GM19328 (cell line): ENCODE measurements around the gene GPR42.
"Not testable (repeated sequence)": the region's sequence is repeated elsewhere in the genome, so short reads cannot be mapped to it uniquely, and the experiment has no call there.

ENCODE experiments used
- ATAC-seq: cut with Tn5 transposase; IDR thresholded peaks from one replicate; pipeline ENCODE4 v1.9.1; 2021; ENCODE audit warnings: mild to moderate bottlenecking, moderate library complexity; ENCODE audit not compliant: unreplicated experiment

Gene GPR42

GRCh38 chr19:35346193-35347052, 24.4 kb upstream of the GPR42 start:
- no peak for ATAC-seq

DNA sequence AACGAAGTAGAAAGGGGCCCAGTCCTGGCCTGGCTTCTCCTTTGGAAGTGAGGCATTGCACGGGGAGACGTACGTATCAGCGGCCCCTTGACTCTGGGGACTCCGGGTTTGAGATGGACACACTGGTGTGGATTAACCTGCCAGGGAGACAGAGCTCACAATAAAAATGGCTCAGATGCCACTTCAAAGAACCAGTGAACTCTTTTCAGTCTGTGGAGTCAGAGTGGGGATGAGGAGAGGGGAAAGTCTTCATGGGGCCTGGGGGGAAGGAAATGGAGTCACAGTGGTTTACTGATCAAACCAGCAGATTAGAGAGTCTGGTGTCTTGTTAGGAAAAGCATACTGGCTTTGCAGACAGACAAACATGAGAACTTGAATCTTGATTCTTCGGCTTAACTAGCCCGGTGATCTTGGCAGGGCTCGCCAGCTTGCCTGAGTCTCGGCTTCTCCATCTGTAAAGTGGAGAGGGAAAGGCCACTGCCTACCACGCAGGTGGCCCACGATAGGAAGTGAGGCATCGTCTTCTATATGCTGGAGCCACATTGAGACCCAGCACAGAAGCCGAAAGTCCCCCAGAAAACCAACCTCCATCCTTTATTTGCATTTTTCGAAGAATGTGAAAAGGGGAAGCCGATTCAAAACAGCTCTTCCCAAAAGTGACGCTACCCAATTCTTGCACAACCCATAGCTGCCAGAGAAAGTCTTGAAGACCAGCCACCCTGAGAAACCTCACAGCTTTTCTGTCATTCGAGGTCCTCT, 23.5 kb upstream of the GPR42 start, which contains the start of gene FFAR1:
FFAR1 (plus strand) TSS at position 732 of the 759 bp plus-strand sequence. CDS start 3,650 bp downstream, outside the sequence.
- ATAC-seq: no peak

- no peak for ATAC-seq
Observed at GRCh38 chr19:35347930-35348298, 23.0 kb upstream of the GPR42 start.

GRCh38 chr19:35348911-35349611, 21.8 kb upstream of the GPR42 start:
- no peak for ATAC-seq

DNA sequence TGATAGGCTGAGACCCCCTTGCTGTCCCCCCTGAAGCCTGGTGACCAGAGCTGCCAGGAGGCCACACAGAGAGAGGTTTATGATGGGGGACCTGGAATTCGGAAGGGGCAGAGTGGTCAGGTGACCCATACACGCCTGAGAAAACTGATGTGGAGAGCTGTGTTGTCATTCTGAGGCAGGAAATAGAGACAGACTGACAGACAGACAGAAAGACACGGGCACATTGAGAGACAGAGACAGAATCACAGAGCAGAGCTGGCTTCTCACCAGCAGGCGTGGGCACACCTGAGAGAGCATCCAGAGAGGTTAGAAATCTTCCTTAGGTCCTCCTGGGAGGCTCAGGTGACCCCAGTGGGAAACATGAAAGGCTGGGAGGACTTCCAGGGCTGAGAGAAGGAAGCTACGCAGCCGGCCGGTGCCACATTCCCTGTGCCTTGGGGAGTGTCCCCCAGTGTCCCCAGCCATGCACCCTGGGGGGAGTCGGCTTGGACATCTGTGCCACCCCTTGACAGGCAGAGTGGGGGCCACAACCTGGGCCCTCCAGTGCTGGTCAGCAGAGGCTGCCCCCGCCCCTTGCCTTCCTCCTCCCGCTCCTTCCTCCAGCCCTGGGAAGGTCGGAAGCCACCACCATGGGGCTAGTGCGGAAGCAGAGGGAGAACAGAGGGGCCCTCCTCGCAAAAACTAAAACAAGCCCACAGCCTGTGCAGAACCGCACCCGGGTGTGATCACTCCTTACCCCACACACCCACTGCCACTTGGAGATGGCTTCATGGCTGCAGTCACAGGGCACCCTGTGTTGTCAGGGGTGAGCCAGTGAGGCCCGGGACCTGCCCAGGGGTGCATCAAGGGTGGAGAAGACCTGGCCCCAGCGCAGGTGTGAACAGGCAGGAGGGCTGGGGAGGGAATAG, 21.0 kb upstream of the GPR42 start:
- no peak for ATAC-seq

DNA sequence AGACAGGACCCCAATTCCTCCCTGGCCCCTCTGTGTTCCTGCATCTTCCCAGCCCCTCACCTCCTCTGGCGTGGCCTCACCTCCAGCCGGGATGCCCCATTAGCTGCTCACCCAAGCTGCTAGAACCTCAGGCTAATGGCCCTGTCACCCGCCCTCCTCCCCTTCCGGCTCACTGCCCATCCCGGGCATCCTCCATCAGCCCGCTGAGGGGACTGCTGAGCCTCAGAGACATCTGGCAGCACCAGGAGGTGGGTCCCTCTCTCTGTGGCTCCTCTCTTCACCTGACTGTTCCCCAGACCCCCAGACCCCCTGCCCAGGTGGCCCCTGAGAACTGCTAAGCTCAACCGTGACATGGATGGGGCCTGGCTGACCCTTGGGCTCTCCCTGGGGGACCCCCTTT, 20.3 kb upstream of the GPR42 start:
- no peak for ATAC-seq

GRCh38 chr19:35351411-35352176, 19.3 kb upstream of the GPR42 start:
- ATAC-seq: no peak

DNA sequence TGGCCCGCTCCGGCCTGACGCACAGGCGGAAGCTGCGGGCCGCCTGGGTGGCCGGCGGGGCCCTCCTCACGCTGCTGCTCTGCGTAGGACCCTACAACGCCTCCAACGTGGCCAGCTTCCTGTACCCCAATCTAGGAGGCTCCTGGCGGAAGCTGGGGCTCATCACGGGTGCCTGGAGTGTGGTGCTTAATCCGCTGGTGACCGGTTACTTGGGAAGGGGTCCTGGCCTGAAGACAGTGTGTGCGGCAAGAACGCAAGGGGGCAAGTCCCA, 18.8 kb upstream of the GPR42 start:
- ATAC-seq: no peak

DNA sequence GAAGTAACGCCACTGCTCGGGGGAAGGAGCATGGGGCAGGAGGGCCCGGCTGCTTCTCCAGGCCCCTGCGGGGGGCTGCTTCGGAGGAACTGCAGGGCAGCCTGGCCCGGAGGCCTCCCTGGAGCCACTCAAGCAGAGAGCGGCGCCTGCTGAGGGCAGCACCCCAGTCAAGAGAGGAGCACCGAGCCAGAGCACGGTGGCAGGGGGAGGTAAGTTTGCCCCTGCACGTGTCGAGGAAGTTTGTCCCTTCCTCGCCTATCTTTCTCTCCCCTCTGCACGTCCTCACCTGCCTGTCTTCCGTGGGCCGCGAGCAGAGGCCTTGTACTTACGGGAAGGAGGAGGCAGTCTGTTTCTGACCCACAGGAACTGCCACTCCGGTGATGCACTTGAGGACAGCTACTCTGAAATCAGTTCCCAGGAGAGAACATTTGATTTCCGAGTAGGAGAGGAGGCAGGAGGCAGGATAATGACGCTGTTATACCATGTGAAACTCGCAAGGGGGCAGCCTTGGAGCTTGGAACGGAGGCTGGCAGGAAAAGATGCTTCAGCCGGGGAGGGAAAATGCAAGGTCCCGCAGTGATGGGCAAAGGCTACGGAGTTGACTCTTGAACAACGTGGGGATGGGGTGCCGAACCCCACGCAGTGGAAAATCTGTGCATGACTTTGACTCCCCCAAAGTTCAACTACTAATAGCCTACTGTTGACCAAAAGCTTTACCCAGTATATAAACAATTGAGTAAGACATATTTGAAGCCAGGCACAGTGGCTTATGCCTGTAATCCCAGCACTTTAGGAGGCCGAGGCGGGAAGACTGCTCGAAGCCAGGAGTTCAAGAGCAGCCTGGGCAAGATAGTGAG, 18.2 kb upstream of the GPR42 start:
- ATAC-seq: no peak

GRCh38 chr19:35353635-35354034, 17.2 kb upstream of the GPR42 start:
- no peak for ATAC-seq

DNA sequence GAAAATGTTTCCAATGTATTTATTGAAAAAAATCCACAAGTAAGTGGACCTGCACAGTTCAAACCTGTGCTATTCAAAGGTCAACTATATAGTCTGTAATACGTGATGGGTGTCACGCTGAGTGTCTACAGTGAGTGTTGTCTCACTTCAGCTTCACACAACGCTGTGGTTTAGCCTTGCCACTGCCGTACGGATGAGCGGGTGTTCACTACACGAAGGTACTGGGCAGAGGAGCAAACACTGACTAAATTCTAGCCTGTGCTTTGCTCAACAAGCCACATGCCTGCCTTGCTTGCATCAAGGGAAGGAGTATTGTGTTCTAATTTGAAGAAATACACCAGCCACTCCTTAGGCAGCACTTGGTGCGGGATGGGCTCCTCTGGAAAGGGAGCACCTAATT, 16.0 kb upstream of the GPR42 start:
- no peak for ATAC-seq

- ATAC-seq: no peak
Observed at GRCh38 chr19:35355791-35356460, 14.9 kb upstream of the GPR42 start.

- ATAC-seq: no peak
Observed at GRCh38 chr19:35357867-35358573, 12.8 kb upstream of the GPR42 start, which contains the start of gene FFAR3. FFAR3 (plus strand) TSS chr19:35358460; CDS start chr19:35358891, 431 bp downstream.

DNA sequence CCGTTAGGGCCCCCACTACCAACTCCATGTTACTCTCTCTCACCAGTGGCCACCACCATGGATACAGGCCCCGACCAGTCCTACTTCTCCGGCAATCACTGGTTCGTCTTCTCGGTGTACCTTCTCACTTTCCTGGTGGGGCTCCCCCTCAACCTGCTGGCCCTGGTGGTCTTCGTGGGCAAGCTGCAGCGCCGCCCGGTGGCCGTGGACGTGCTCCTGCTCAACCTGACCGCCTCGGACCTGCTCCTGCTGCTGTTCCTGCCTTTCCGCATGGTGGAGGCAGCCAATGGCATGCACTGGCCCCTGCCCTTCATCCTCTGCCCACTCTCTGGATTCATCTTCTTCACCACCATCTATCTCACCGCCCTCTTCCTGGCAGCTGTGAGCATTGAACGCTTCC, 12.0 kb upstream of the GPR42 start:
- not testable (repeated sequence) for ATAC-seq

DNA sequence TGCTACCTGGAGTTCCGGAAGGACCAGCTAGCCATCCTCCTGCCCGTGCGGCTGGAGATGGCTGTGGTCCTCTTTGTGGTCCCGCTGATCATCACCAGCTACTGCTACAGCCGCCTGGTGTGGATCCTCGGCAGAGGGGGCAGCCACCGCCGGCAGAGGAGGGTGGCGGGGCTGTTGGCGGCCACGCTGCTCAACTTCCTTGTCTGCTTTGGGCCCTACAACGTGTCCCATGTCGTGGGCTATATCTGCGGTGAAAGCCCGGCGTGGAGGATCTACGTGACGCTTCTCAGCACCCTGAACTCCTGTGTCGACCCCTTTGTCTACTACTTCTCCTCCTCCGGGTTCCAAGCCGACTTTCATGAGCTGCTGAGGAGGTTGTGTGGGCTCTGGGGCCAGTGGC, 11.5 kb upstream of the GPR42 start:
- ATAC-seq: not testable (repeated sequence)

- not testable (repeated sequence) for ATAC-seq
Observed at GRCh38 chr19:35360081-35360480, 10.8 kb upstream of the GPR42 start.

DNA sequence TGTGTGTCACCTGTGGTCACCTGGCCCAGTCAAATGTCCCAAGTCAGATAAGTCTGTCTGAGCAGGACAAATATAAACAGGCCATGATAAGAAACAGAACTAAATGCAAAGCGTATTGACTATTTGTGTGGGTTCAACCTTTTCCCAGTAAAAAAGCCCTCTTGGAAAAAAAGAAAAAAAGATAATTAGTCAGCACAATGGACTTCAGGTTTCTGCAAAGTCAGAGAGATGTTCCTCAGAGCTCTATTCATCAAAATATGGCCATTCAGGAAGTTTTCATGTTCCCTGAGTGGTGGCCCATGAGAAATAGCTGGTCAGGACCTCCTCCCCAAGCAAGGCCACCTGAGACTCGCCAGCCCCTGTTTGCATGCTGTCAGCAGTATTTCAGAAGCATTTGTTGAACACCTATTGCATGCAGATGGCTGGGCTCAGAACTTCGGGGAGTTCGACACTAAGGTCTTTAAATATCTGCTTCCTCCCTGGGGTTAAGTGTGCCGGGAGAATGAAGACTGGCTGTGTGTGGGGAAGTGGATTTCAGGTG, 9.9 kb upstream of the GPR42 start:
- ATAC-seq: no peak
